B cell (primary cell): Measurements from ENCODE around the gene SDK1. TPM values are rescaled to one million over a fixed set of nuclear protein-coding genes. Genes with fewer than 3 reads are reported as not detected.

ENCODE experiments used
- ATAC-seq: fragments of 200-7000 bp; cut with Tn5 transposase; one replicate; pipeline ENCODE4 v1.10.0; 2021; ENCODE audit warnings: low read depth, mild to moderate bottlenecking, moderate number of reproducible peaks, moderate library complexity
- CTCF ChIA-PET: fragments of 350-600 bp; sonication (Branson Sonifier 250); formaldehyde crosslinking; loops from one replicate; lab custom pipeline; 2021; ENCODE audit warnings: antibody characterized with exemption, inconsistent platforms; lab: Charles Lee
- POLR2A ChIA-PET: fragments of 350-600 bp; sonication (Branson Sonifier 250); formaldehyde crosslinking; loops from one replicate; lab custom pipeline; 2021; ENCODE audit warnings: antibody characterized with exemption; lab: Charles Lee
- DNase-seq: peaks from one replicate; pipeline ENCODE4 v3.0.0; 2013
- H2AFZ ChIP-seq: 2 replicates; pipeline ENCODE4 v1.6.1; 2012; ENCODE audit warnings: mild to moderate bottlenecking, low read depth, low read length; ENCODE audit not compliant: insufficient read depth, poor library complexity, severe bottlenecking
- H3K27ac ChIP-seq, 2 donors: 1 replicate in 1 of 2; 2 replicates in 1 of 2; pipeline ENCODE4 v1.5.1; 2012 to 2013; ENCODE audit warnings: low read length in 2 of 2, mild to moderate bottlenecking in 2 of 2, moderate library complexity in 1 of 2
- H3K27me3 ChIP-seq, 4 experiments: fragments of 200-600 bp in 1 of 4; sonication (generic) in 1 of 4; replicated peaks in 1 of 4; 1 replicate in 2 of 4; 2 replicates in 2 of 4; pipeline versions ENCODE4 v1.6.1 to v1.7.0; 2013 to 2016; ENCODE audit warnings: low read length in 3 of 4, mild to moderate bottlenecking in 2 of 4, mixed read lengths in 1 of 4, moderate library complexity in 1 of 4; ENCODE audit not compliant: insufficient read depth in 4 of 4, control insufficient read depth in 3 of 4; ENCODE audit errors: control extremely low read depth in 1 of 4
- H3K36me3 ChIP-seq, 2 experiments: replicated peaks in 1 of 2; 1 replicate in 1 of 2; 2 replicates in 1 of 2; pipeline versions ENCODE4 v1.6.1 to v1.7.1; 2013; ENCODE audit warnings: low read length in 1 of 2; ENCODE audit not compliant: insufficient read depth in 2 of 2, control insufficient read depth in 1 of 2; ENCODE audit errors: control extremely low read depth in 1 of 2, extremely low read depth in 1 of 2
- H3K4me1 ChIP-seq, 2 donors: fragments of 200-600 bp in 1 of 2; sonication (generic) in 1 of 2; 1 replicate in 1 of 2; 2 replicates in 1 of 2; pipeline versions ENCODE4 v1.5.1 to v1.6.1; 2013 to 2017; ENCODE audit warnings: low read length in 2 of 2; ENCODE audit not compliant: control insufficient read depth in 2 of 2, insufficient read depth in 2 of 2
- H3K4me2 ChIP-seq: replicated peaks from 2 replicates; pipeline ENCODE3; 2012; ENCODE audit warnings: mild to moderate bottlenecking, low read depth, low read length; ENCODE audit not compliant: poor library complexity, severe bottlenecking
- H3K4me3 ChIP-seq, 5 experiments: fragments of 200-600 bp in 1 of 5; sonication (generic) in 1 of 5; 1 replicate in 3 of 5; 2 replicates in 2 of 5; pipeline versions ENCODE4 v1.5.1 to v1.7.0; 2011 to 2016; ENCODE audit warnings: low read length in 4 of 5, mild to moderate bottlenecking in 4 of 5, low read depth in 2 of 5, control low read depth in 1 of 5, moderate library complexity in 1 of 5; ENCODE audit not compliant: insufficient read depth in 1 of 5; ENCODE audit errors: control extremely low read depth in 1 of 5, extremely low read depth in 1 of 5
- H3K79me2 ChIP-seq: fragments of 200-600 bp; sonication (generic); one replicate; pipeline ENCODE4 v1.6.0; 2016; ENCODE audit warnings: low read length; ENCODE audit not compliant: control insufficient read depth, insufficient read depth
- H3K9ac ChIP-seq: fragments of 200-600 bp; sonication (generic); 2 replicates; pipeline ENCODE4 v1.6.1; 2017; ENCODE audit warnings: mild to moderate bottlenecking, low read length, moderate library complexity
- H3K9me3 ChIP-seq, 3 donors: one replicate each; pipeline versions ENCODE4 v1.6.1 to v1.7.1; 2013; ENCODE audit warnings: low read length in 2 of 3; ENCODE audit not compliant: control insufficient read depth in 2 of 3, insufficient read depth in 1 of 3; ENCODE audit errors: control extremely low read depth in 1 of 3
- H4K20me1 ChIP-seq: 2 replicates; pipeline ENCODE4 v1.6.0; 2012; ENCODE audit warnings: mild to moderate bottlenecking, low read length; ENCODE audit not compliant: insufficient read depth, control insufficient read depth, poor library complexity, severe bottlenecking
- H3K27ac Mint-ChIP-seq: one replicate; pipeline ENCODE4 v1.8.0; 2021; ENCODE audit warnings: mixed read lengths
- H3K27me3 Mint-ChIP-seq: one replicate; pipeline ENCODE4 v1.8.0; 2021; ENCODE audit warnings: mixed read lengths
- H3K4me1 Mint-ChIP-seq: one replicate; pipeline ENCODE4 v1.8.0; 2021; ENCODE audit warnings: mixed read lengths
- H3K4me3 Mint-ChIP-seq: one replicate; pipeline ENCODE4 v1.8.0; 2021; ENCODE audit warnings: mixed read lengths
- H3K9me3 Mint-ChIP-seq: one replicate; pipeline ENCODE4 v1.8.0; 2022; ENCODE audit warnings: mixed read lengths; ENCODE audit not compliant: insufficient read depth
- EZH2 ChIP-seq: IDR thresholded peaks from 2 replicates; pipeline ENCODE4 v1.6.1; 2012; ENCODE audit warnings: borderline replicate concordance, low read depth, mild to moderate bottlenecking, moderate library complexity, low read length; ENCODE audit not compliant: insufficient read depth, poor library complexity, severe bottlenecking
- whole genome bisulfite sequencing: methylation state at CpG from one replicate; pipeline ENCODE4 v1.1.5; 2013; ENCODE audit warnings: missing lambda C conversion rate; ENCODE audit not compliant: insufficient coverage; 5-methylcytosine and 5-hydroxymethylcytosine counted together
- intact Hi-C: fragments of 100-400 bp; cut with micrococcal nuclease; formaldehyde crosslinking; loops from one replicate; pipeline ENCODE4 v1.10.0; 2022
- polyA plus RNA-seq: library from polyadenylated mRNA; depleted of rRNA; stranded (reverse); fragments of >200 nt; gene quantifications from 2 replicates; pipeline ENCODE4 v1.2.3, GENCODE V29; 2012
- total RNA-seq, 2 donors: library from RNA; stranded (reverse); fragments of 120-200 nt in 1 of 2; gene quantifications; 1 replicate in 1 of 2; 2 replicates in 1 of 2; pipeline versions ENCODE4 v1.2.3 to v1.2.4, GENCODE V29; 2013 to 2022
- TF ChIP-seq, protein P1 (sequence below): fragments of 200-600 bp; IDR thresholded peaks from one replicate; pipeline ENCODE4 v1.8.0; 2022; ENCODE audit warnings: antibody characterized with exemption, mild to moderate bottlenecking

SDK1 gene
- total and polyA plus RNA-seq, 2 donors (not counting 1 experiment from before 2014, with no cell fraction given) = 0.73 to 2.0 TPM

DNA sequence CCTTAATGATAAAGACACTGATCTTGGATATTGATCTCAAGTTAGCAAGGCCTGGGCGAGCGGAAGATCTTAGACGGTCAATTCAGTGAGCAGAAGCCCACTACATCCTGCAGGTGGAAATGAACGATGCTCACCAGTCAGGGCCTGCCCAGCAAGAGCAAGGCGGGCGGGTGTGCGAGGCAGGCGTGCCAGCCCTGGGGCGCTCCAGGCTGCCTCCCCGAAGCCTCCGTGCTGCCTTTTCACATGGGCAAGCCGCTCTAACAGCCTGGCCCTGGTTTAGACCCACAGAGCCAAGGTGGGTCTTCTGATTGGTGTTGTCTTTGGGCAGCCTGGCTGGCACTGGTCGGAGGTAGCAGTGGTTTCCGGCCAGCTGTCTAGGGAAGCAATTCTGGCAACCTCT lies 906.0 kb downstream of the SDK1 start:
- intact Hi-C loops = no loop called here
- Mint-ChIP-seq H3K27ac (no peak overlapping the region), H3K9me3 (no peaks in the 10 kb centered on the region), H3K4me3 (no peak overlapping the region), H3K4me1 (no peaks in the 10 kb centered on the region), H3K27me3 (no peaks in the 10 kb centered on the region)
- H3K36me3 ChIP-seq = no peaks in the 10 kb centered on the region
- TF ChIP-seq, protein P1, sequence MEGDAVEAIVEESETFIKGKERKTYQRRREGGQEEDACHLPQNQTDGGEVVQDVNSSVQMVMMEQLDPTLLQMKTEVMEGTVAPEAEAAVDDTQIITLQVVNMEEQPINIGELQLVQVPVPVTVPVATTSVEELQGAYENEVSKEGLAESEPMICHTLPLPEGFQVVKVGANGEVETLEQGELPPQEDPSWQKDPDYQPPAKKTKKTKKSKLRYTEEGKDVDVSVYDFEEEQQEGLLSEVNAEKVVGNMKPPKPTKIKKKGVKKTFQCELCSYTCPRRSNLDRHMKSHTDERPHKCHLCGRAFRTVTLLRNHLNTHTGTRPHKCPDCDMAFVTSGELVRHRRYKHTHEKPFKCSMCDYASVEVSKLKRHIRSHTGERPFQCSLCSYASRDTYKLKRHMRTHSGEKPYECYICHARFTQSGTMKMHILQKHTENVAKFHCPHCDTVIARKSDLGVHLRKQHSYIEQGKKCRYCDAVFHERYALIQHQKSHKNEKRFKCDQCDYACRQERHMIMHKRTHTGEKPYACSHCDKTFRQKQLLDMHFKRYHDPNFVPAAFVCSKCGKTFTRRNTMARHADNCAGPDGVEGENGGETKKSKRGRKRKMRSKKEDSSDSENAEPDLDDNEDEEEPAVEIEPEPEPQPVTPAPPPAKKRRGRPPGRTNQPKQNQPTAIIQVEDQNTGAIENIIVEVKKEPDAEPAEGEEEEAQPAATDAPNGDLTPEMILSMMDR = no peak
- TF ChIP-seq EZH2 = no peak
- no peaks in the 10 kb centered on the region for H3K79me2 ChIP-seq
- H3K4me1 ChIP-seq = no peaks in the 10 kb centered on the region
- peaks cover 0 to 37% (median 0%) of the 10 kb centered on the region in 3 donors for H3K9me3 ChIP-seq
- no peak overlapping the region for H3K4me3 ChIP-seq
- CTCF ChIA-PET = no interaction called here
- 95% methylated on average over 14 of the region's 14 CpGs for WGBS
- no peak overlapping the region for H3K9ac ChIP-seq
- no peaks in the 10 kb centered on the region for H3K27me3 ChIP-seq
- H3K4me2 ChIP-seq = no peak overlapping the region
- ATAC-seq (no peak), DNase-seq (no peak)
- no peak overlapping the region for H3K27ac ChIP-seq
- POLR2A ChIA-PET = no interaction called here
- no peaks in the 10 kb centered on the region for H4K20me1 ChIP-seq
- no peak overlapping the region for H2AFZ ChIP-seq

DNA sequence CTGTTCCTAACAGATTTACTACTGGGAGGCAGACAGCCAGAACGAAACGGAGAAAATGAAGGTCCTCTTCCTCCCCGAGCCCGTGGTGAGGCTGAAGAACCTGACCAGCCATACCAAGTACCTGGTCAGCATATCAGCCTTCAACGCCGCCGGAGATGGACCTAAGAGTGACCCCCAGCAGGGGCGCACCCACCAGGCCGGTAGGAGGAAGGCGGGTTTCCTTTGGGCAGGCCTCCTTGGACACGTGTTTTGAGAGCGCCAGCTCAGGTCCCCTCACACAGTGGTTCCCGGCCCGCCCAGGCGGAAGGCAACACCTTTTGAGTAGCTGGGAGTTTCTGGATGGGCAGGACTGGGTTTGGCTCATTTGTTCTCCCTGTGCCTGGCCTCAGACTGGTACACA lies 907.0 kb downstream of the SDK1 start:
- no peaks in the 10 kb centered on the region for H3K79me2 ChIP-seq
- intact Hi-C loops = no loop called here
- H3K27ac ChIP-seq = no peak overlapping the region
- H3K9ac ChIP-seq = no peak overlapping the region
- Mint-ChIP-seq H3K9me3 (no peaks in the 10 kb centered on the region), H3K27ac (no peak overlapping the region), H3K4me1 (no peaks in the 10 kb centered on the region), H3K27me3 (no peaks in the 10 kb centered on the region), H3K4me3 (no peak overlapping the region)
- H3K27me3 ChIP-seq = no peaks in the 10 kb centered on the region
- no peak for ATAC-seq
- 93% methylated on average over 15 of the region's 15 CpGs for WGBS
- peaks cover 0 to 37% (median 0%) of the 10 kb centered on the region in 3 donors for H3K9me3 ChIP-seq
- TF ChIP-seq, protein P1 = no peak
- TF ChIP-seq EZH2 = no peak
- H3K36me3 ChIP-seq = no peaks in the 10 kb centered on the region
- no peak overlapping the region for H2AFZ ChIP-seq
- H3K4me1 ChIP-seq = no peaks in the 10 kb centered on the region
- no peaks in the 10 kb centered on the region for H4K20me1 ChIP-seq
- no peak for DNase-seq
- POLR2A ChIA-PET = no interaction called here
- CTCF ChIA-PET = no interaction called here
- no peak overlapping the region for H3K4me2 ChIP-seq
- no peak overlapping the region for H3K4me3 ChIP-seq
